Suprapubic skin (tissue), 4 donors: ENCODE data around the gene PGK2.

Experiments
- CTCF ChIP-seq, 2 donors: fragments of 200-600 bp in 1 of 2; fragments of 450-650 bp in 1 of 2; sonication (generic) in 1 of 2; IDR thresholded peaks; one replicate each; pipeline ENCODE4 v1.5.1; 2016 to 2019; ENCODE audit warnings: antibody characterized with exemption in 2 of 2, mild to moderate bottlenecking in 1 of 2, moderate library complexity in 1 of 2
- EP300 ChIP-seq: sonication (generic); formaldehyde crosslinking; IDR thresholded peaks from one replicate; pipeline ENCODE4 v1.6.1; 2017; ENCODE audit warnings: antibody characterized with exemption
- POLR2AphosphoS5 ChIP-seq, 3 donors: sonication (generic); formaldehyde crosslinking; IDR thresholded peaks; one replicate each; pipeline ENCODE4 v1.6.1; 2017; ENCODE audit warnings: antibody characterized with exemption in 3 of 3

- TF ChIP-seq CTCF (IDR thresholded peaks at IDR 0.05) (no peak), POLR2AphosphoS5 (IDR thresholded peaks at IDR 0.05) (no peak), EP300 (no peak)
Measured at GRCh38 chr6:49815166-49815565, 28.1 kb upstream of the PGK2 start.
